Coronary artery (tissue), 2 donors: ENCODE results near the gene CHST15.

ENCODE experiments used
- DNase-seq: peaks from one replicate; pipeline ENCODE4 v3.0.0-alpha.2; 2017; ENCODE audit warnings: low spot score
- H3K27ac ChIP-seq, 2 donors: fragments of 200-600 bp; sonication (generic); one replicate each; pipeline ENCODE4 v1.5.1; 2016 to 2019
- H3K4me3 ChIP-seq: fragments of 200-600 bp; sonication (generic); 2 replicates; pipeline ENCODE4 v1.5.1; 2016; ENCODE audit warnings: mild to moderate bottlenecking, moderate library complexity
- CTCF ChIP-seq: fragments of 200-600 bp; sonication (generic); IDR thresholded peaks from one replicate; pipeline ENCODE4 v1.5.1; 2019; ENCODE audit warnings: antibody characterized with exemption

The CHST15 gene

GRCh38 chr10:124070666-124071065 lies 22.7 kb downstream of the CHST15 start:
- Histone ChIP-seq H3K4me3 (no peak overlapping the region), H3K27ac (no peak overlapping the region)
- no peak for DNase-seq
- TF ChIP-seq CTCF = no peak

- H3K27ac ChIP-seq = no peak overlapping the region
Observed at GRCh38 chr10:124069341-124070264, 23.8 kb downstream of the CHST15 start.

GRCh38 chr10:124068929-124069328 lies 24.5 kb downstream of the CHST15 start:
- TF ChIP-seq CTCF = no peak
- no peak overlapping the region for H3K27ac ChIP-seq
- no peak for DNase-seq
- H3K4me3 ChIP-seq = no peak overlapping the region

More at GRCh38 chr10:124069341-124070264, 23.8 kb downstream of the CHST15 start:
- DNase-seq = no peak
- no peak overlapping the region for H3K4me3 ChIP-seq
- no peak for TF ChIP-seq CTCF

DNA sequence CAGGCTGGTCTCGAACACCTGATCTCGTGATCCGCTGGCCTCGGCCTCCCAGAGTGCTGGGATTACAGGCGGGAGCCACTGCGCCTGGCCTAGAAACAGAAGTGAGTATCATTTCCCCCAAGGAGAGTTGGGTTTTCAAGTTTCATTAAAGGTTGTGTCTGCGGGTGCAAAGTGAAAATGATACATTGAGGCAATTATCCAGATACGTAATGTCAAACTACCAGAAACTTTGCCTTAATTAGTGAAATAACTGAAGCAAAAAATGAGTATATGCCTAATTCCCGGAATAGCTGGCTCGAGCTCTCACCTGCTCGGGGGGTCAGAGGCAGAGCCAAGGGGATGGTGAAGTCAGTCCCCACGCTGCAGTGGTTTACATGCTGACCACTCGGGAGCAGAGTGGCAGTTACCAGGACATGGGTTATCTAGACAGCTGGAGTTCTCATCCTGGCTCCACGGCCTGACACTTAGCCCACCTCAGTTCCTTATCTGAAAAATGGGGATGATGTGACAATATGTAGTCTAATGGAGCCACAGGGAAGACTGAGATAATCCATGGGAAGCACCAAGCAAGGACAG lies 25.5 kb downstream of the CHST15 start:
- DNase-seq = no peak
- no peak for TF ChIP-seq CTCF
- Histone ChIP-seq H3K27ac (no peak overlapping the region), H3K4me3 (no peak overlapping the region)

GRCh38 chr10:124066781-124067714 lies 26.4 kb downstream of the CHST15 start:
- no peak for TF ChIP-seq CTCF
- Histone ChIP-seq H3K4me3 (no peak overlapping the region), H3K27ac (no peak overlapping the region)
- no peak for DNase-seq

GRCh38 chr10:124066126-124066700 lies 27.2 kb downstream of the CHST15 start:
- no peak overlapping the region for H3K27ac ChIP-seq

More at GRCh38 chr10:124066126-124066700, 27.2 kb downstream of the CHST15 start:
- no peak overlapping the region for H3K4me3 ChIP-seq
- TF ChIP-seq CTCF = no peak
- no peak for DNase-seq
